GM19395 (cell line): ENCODE data around the gene INPP5K.
"Not testable (repeated sequence)": the region's sequence is repeated elsewhere in the genome, so short reads cannot be mapped to it uniquely, and the experiment has no call there.

Experiments used
- ATAC-seq: cut with Tn5 transposase; IDR thresholded peaks from one replicate; pipeline ENCODE4 v1.9.1; 2021; ENCODE audit warnings: mild to moderate bottlenecking, moderate library complexity; ENCODE audit not compliant: unreplicated experiment

INPP5K gene

DNA sequence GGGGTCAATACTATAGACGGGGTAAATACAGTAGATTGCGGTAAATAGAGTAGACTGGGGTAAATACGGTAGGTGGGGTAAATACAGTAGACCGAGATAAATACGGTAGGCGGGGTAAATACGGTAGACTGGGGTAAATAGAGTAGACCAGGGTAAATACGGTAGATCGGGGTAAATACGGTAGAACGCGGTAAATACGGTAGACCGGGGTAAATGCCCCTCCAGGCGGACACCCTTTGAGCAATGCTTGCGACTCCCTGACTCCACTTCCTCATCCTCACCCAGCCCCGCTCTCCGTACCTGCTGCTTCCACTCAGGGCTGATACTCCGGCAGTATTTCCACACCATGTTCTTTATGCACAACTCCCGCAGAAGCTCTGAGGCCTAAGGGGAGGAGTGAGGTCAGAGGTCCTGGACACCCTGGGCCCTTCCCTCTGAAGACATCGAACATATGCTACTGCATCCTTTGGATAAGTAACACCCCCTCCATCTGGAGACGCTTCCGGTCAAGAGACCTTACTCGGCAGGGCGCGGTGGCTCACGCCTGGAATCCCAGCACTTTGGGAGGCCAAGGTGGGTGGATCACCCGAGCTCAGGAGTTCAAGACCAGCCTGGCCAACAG lies 47.1 kb downstream of the INPP5K start:
- no peak for ATAC-seq

- ATAC-seq: no peak
Measured at GRCh38 chr17:1467898-1468492, 48.4 kb downstream of the INPP5K start.

DNA sequence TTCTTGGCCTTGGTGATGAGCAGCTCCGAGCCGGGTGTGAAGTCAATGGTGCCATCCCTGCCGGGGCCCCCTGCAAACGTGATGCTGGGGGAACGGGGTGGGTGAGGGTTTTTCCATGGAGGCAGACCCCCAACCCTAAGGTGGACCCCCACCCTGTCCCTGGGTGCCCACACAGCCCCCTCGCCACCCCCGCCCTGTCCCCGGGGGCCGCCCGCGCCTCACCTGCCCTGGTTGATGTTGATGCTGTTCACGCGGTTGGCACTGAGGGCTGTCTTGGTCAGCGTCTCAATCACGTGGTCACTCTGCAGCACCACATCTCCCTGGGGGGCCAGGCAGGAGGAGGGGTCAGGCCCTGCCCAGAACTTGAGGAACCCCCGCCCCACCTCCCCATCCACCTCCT lies 49.2 kb downstream of the INPP5K start:
- ATAC-seq: no peak

DNA sequence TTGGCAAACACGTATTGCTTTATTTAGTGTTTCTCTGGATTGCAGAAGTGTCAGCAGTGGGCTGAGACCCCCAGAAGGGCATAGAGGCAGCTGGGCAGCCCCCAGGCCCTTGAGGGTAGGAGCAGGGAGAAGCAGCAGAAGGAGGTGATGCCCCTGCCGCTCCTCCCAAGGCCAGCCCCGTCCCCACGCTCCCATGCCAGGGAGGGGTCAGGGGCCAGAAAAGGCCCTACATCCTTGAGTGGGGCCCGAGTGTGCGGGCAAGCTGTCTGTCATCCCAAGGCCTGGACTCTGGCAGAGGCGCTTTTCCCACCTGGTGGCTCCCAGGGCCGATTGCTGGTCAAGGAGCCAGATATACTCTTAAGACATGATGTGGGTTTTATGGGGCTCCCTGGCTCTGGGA lies 52.2 kb downstream of the INPP5K start:
- no peak for ATAC-seq

DNA sequence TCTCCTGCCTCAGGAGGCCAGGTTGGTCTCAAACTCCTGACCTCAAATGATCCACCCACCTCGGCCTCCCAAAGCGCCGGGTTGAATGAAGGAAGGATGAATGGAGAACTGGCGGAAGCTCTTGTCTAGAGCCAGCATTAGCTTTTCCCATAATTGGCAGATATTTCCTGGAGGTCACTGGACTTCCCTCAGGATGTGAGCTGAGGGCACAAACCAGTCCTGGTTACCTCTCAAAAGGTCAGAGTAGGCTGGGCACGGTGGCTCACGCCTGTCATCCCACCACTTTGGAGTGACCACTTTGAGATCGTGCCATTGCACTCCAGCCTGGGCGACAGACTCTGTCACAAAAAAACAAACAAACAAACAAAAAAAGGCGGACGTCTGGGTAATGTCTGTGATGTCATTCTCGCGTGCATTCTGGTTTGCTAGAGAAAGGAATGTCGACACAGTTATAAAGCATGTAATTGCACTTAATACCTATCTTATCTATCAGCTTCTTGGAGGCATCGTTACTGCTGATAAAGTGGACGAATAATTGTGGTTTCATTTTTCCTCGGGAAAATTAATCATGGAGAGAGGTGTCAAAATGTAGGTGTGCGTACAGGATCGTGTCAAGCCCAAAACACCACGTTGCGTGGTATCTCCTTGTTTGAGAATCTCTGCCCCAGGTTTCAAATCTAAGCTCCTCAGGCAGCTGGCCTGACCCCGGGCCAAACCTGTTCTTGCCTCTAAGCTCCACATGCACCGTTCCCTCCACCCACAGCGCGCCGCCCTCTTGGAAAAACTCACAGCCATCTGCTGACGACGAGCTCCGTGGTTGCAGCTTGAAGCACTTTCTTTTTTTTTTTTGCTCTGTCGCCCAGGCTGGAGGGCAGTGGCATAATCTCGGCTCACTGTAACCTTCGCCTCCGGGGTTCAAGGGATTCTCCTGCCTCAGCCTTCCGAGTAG lies 54.0 kb downstream of the INPP5K start:
- no peak for ATAC-seq

DNA sequence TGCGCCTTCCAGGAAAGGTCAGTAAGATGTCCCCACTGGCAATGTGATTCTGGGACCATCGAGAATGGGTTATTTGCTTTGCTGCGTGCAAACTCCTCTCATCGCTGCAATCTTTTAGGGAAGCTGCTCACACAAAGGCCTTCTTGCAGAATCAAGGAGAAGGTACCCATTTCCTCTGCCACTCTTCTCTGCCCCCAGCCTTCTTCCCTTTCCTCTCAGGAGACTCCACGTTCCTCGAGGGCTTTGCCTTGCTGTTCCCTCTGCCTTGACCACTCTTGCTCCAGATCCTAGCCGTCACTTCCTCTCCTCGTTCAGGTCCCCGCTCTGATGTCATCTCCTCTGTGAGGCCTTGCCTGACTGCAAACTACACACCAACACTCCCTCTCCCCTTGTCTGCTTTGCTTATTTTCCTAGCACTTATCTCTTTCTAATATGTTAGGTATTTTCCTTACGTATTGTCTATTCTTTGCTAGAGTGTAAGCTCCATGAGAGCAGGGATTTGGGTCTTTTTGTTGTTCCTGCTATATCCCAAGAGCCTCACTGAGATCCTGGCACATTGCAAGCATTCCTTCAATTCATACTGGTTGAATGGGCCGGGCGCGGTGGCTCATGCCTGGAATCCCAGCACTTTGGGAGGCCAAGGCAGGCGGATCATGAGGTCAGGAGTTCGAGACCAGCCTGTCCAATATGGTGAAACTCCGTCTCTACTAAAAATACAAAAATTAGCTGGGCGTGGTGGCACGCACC lies 55.0 kb downstream of the INPP5K start:
- no peak for ATAC-seq

- no peak for ATAC-seq
Measured at GRCh38 chr17:1460233-1460632, 56.2 kb downstream of the INPP5K start.

- peak; percentile 78 for ATAC-seq
Measured at GRCh38 chr17:1455797-1456599, 60.4 kb downstream of the INPP5K start, which contains the start of gene CRK. TSS of gene CRK (minus strand) at chr17:1456232. CDS start at chr17:1456117, 115 bp downstream.

DNA sequence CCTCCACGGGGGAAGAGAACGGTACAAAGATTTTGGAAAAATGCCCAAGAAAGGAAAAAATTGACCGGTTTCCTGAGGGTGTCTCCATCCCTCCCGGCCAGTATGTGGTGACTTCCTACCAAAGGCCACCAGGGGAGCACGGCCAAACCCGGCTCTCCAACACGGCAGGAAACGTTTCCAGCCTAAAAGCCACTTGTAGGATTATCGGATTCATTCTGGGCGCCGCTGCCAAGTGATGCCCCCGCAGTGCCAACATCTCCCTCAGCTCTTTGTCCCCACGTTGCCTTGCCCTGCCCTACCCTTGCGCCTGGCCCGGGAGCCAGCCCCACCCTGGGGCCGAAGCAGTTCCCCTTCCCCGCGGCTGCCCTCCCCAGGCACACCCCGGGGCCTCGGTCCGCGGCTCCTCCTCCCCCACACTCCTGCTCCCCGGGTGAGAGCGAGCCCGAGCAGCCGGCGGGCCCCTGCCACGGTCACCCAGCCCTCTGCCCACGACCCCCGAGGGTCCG lies 61.1 kb downstream of the INPP5K start:
- ATAC-seq: peak; percentile 36

DNA sequence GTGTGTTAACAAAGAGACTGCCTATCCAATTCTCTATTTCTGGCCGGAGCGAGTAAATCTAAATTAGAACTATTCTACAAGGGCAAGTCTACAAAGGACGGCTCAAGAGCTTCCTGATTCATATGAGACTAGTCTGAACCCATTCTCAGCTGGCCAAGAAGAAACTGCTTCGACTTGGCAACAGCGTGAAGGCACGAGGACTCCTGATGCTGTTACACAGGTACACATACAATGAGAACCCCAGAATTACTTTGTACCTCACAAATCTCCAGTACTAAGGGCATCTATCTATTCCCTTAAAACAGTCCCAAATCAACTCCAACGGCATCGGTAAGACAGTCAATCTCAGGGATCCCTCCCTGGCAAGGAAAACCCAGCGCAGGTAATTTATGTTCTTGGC lies 61.9 kb downstream of the INPP5K start:
- no peak for ATAC-seq

DNA sequence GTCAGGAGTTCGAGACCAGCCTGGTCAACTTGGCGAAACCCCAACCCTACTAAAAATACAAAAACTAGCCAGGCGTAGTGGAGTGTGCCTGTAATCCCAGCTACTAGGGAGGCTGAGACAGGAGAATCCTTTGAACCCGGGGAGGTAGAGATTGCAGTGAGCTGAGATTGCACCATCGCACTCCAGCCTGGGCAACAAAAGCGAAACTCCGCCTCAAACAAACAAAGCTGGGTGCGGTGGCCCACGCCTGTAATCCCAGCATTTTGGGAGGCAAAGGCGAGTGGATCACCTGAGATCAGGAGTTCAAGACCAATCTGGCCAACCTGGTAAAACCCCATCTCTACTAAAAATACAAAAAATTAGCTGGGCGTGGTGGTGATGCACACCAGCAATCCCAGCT lies 62.7 kb downstream of the INPP5K start:
- not testable (repeated sequence) for ATAC-seq

GRCh38 chr17:1452836-1453235 lies 63.6 kb downstream of the INPP5K start:
- ATAC-seq: no peak

DNA sequence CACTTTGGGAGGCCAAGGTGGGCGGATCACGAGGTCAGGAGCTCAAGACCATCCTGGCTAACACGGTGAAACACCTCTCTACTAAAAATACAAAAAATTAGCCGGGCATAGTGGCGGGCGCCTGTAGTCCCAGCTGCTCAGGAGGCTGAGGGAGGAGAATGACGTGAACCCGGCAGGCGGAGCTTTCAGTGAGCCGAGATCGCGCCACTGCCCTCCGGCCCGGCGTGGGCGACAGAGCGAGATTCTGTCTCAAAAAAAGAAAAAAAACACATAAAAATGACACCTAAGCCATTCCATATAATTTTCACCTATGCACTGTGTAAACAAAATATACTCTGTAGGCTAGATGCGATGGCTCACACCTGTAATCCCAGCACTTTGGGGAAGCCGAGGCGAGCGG lies 66.2 kb downstream of the INPP5K start:
- ATAC-seq: not testable (repeated sequence)

DNA sequence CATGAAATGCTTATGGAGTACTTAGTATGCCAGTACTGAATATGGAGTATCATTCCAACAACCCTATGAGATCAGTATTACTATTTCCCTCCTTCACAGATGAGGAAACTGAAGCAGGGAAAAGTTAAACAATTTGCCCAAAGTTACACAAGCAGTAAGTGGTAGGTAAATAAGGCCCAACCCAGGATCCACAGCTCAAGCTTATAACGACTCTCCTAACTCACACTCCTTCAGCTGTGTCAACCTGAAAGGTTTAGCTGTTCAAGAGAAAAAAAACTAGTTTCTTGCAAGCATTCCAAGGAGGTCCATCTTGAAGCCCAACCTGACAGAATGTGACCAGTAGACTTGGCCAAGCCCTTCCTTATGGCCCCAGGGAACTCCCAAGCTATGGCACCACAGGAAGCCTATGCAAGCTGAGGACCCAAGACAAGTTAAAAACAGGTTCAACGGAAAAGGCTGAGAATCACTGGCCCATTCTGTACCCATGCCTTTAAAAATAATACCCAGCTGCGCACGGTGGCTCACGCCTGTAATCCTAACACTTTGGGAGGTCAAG lies 66.9 kb downstream of the INPP5K start:
- ATAC-seq: no peak

GRCh38 chr17:1447052-1447451 lies 69.4 kb downstream of the INPP5K start:
- no peak for ATAC-seq

- ATAC-seq: no peak
Measured at GRCh38 chr17:1446201-1446600, 70.2 kb downstream of the INPP5K start.

- ATAC-seq: not testable (repeated sequence)
Measured at GRCh38 chr17:1445695-1446094, 70.7 kb downstream of the INPP5K start.
